GM19193 (cell line): ENCODE measurements around the gene ADGRD2.
A peak's percentile ranks its signal among the peaks of the same experiment; 100 is the strongest.

Experiments used
- POLR2A ChIP-seq: IDR thresholded peaks from 4 replicates; pipeline ENCODE4 v1.6.1; 2011; ENCODE audit not compliant: insufficient read depth, insufficient read length; ENCODE audit errors: extremely low read depth

Gene ADGRD2

GRCh38 chr9:124450241-124450924 is at the start of gene ADGRD2:
Gene ADGRD2 (plus strand): TSS chr9:124450451. CDS start chr9:124451667, 1,216 bp downstream.
- TF ChIP-seq POLR2A: no peak

GRCh38 chr9:124403246-124403645 is 47.0 kb upstream of the ADGRD2 start:
- TF ChIP-seq POLR2A: no peak

- no peak for TF ChIP-seq POLR2A
Observed at GRCh38 chr9:124409410-124409809, 40.8 kb upstream of the ADGRD2 start.

GRCh38 chr9:124410321-124410913 is 39.8 kb upstream of the ADGRD2 start:
- TF ChIP-seq POLR2A: no peak

GRCh38 chr9:124411514-124412227 is 38.6 kb upstream of the ADGRD2 start:
- TF ChIP-seq POLR2A: no peak

- no peak for TF ChIP-seq POLR2A
Observed at GRCh38 chr9:124412228-124412575, 38.0 kb upstream of the ADGRD2 start.

GRCh38 chr9:124414612-124415011 is 35.6 kb upstream of the ADGRD2 start:
- no peak for TF ChIP-seq POLR2A

- peak; percentile 73 for TF ChIP-seq POLR2A
Observed at GRCh38 chr9:124415102-124415851, 35.0 kb upstream of the ADGRD2 start, which contains the start of gene PSMB7. Gene PSMB7 (minus strand): TSS chr9:124415442. CDS start chr9:124415425, 17 bp downstream.

GRCh38 chr9:124415852-124416484 is 34.3 kb upstream of the ADGRD2 start:
- no peak for TF ChIP-seq POLR2A

- no peak for TF ChIP-seq POLR2A
Observed at GRCh38 chr9:124419832-124420489, 30.3 kb upstream of the ADGRD2 start.

GRCh38 chr9:124420991-124421543 is 29.2 kb upstream of the ADGRD2 start:
- TF ChIP-seq POLR2A: no peak

GRCh38 chr9:124423155-124423554 is 27.1 kb upstream of the ADGRD2 start:
- no peak for TF ChIP-seq POLR2A

- no peak for TF ChIP-seq POLR2A
Observed at GRCh38 chr9:124423591-124423990, 26.7 kb upstream of the ADGRD2 start.

- no peak for TF ChIP-seq POLR2A
Observed at GRCh38 chr9:124426361-124426760, 23.9 kb upstream of the ADGRD2 start.

- no peak for TF ChIP-seq POLR2A
Observed at GRCh38 chr9:124427281-124427680, 23.0 kb upstream of the ADGRD2 start.
